Panc1 (cell line): ENCODE data around the gene KRTAP10-7. TPM values are rescaled to one million over a fixed set of nuclear protein-coding genes. Genes with fewer than 3 reads are reported as not detected.

Experiments used
- ATAC-seq: fragments of 200-7000 bp; cut with Tn5 transposase; 2 replicates; pipeline ENCODE4 v1.9.1; 2020; ENCODE audit warnings: mild to moderate bottlenecking, moderate library complexity
- BruUV-seq: library from RNA; stranded (reverse); fragments of 400-500 nt; replicated peaks from 2 replicates; lab custom pipeline; 2021; lab: Mats Ljungman, UMichigan
- CTCF ChIA-PET: fragments of 300-600 bp; sonication (Branson Sonifier 250); formaldehyde crosslinking; loops from one replicate; lab custom pipeline; 2022; ENCODE audit warnings: antibody characterized with exemption; lab: Charles Lee
- POLR2A ChIA-PET: fragments of 300-600 bp; sonication (Branson Sonifier 250); formaldehyde crosslinking; loops from one replicate; lab custom pipeline; 2022; ENCODE audit warnings: antibody characterized with exemption; lab: Charles Lee
- DNase-seq: peaks from one replicate; pipeline ENCODE4 v3.0.0-alpha.2; 2010; ENCODE audit warnings: low read depth, low spot score
- H3K27ac ChIP-seq: 2 replicates; pipeline ENCODE4 v1.5.1; 2011; ENCODE audit warnings: mild to moderate bottlenecking, low read length, inconsistent platforms
- H3K27me3 ChIP-seq: fragments of 200-500 bp; sonication (Bioruptor generic); 2 replicates; pipeline ENCODE4 v1.6.0; 2014; ENCODE audit warnings: low read length, inconsistent platforms; ENCODE audit not compliant: control insufficient read depth, insufficient read depth
- H3K36me3 ChIP-seq: fragments of 200-500 bp; sonication (Bioruptor generic); 2 replicates; pipeline ENCODE4 v1.5.1; 2014; ENCODE audit warnings: inconsistent platforms, mild to moderate bottlenecking, low read length, moderate library complexity; ENCODE audit not compliant: control insufficient read depth, insufficient read depth
- H3K4me1 ChIP-seq: 2 replicates; pipeline ENCODE4 v1.5.1; 2011; ENCODE audit warnings: inconsistent platforms, mild to moderate bottlenecking, low read length, moderate library complexity; ENCODE audit not compliant: control insufficient read depth, insufficient read depth
- H3K4me3 ChIP-seq, 2 experiments: 2 replicates each; pipeline ENCODE4 v1.5.1; 2011 to 2012; ENCODE audit warnings: low read depth in 2 of 2, low read length in 2 of 2, mild to moderate bottlenecking in 2 of 2, inconsistent platforms in 1 of 2, moderate library complexity in 1 of 2
- H3K9me3 ChIP-seq: fragments of 200-500 bp; sonication (Bioruptor generic); 2 replicates; pipeline ENCODE4 v1.5.1; 2014; ENCODE audit warnings: low read depth, mild to moderate bottlenecking, inconsistent platforms, low read length, moderate library complexity; ENCODE audit not compliant: control insufficient read depth, insufficient read depth
- CTCF ChIP-seq: fragments of 450-650 bp; IDR thresholded peaks from 2 replicates; pipeline ENCODE4 v1.5.1; 2017; ENCODE audit warnings: mild to moderate bottlenecking
- POLR2AphosphoS5 ChIP-seq: IDR thresholded peaks from 2 replicates; pipeline ENCODE4 v1.6.1; 2012; ENCODE audit warnings: mild to moderate bottlenecking, low read depth, low read length, moderate library complexity
- REST ChIP-seq, 2 experiments: IDR thresholded peaks; 2 replicates each; pipeline ENCODE4 v1.6.1; 2011 to 2012; ENCODE audit warnings: low read depth in 2 of 2, control low read depth in 1 of 2, low read length in 1 of 2, mild to moderate bottlenecking in 1 of 2, moderate library complexity in 1 of 2; ENCODE audit not compliant: insufficient read depth in 1 of 2
- SIN3A ChIP-seq: IDR thresholded peaks from 2 replicates; pipeline ENCODE4 v1.6.1; 2012; ENCODE audit warnings: low read depth, mild to moderate bottlenecking, low read length, moderate library complexity, borderline replicate concordance; ENCODE audit not compliant: insufficient read depth
- TCF7L2 ChIP-seq: IDR thresholded peaks from 2 replicates; pipeline ENCODE4 v1.6.1; 2011; ENCODE audit warnings: mild to moderate bottlenecking, low read depth, low read length, inconsistent platforms
- in situ Hi-C: cut with HindIII; loops from 2 replicates; pipeline ENCODE4 v1.10.0; 2016; ENCODE audit warnings: low sequenced_read_pairs, low pct_unique_long_range_greater_than_20kb
- intact Hi-C: fragments of 100-400 bp; cut with micrococcal nuclease; formaldehyde crosslinking; loops from one replicate; pipeline ENCODE4 v1.10.0; 2022; ENCODE audit not compliant: unreplicated experiment
- total RNA-seq: library from RNA; stranded (reverse); gene quantifications from one replicate; pipeline ENCODE4 v1.2.1, GENCODE V29; 2021; ENCODE audit not compliant: unreplicated experiment

Gene KRTAP10-7
- total RNA-seq, 1 experiment from 2014 or later = not detected

- POLR2A ChIA-PET = no interaction called here
- CTCF ChIA-PET = no interaction called here
- TF ChIP-seq SIN3A = no peak
- no peak for TF ChIP-seq TCF7L2
- no peak for TF ChIP-seq CTCF
- no peak for TF ChIP-seq POLR2AphosphoS5
- TF ChIP-seq REST (IDR thresholded peaks at IDR 0.05; ENCODE audit: insufficient read depth in 1 of 2, low read depth in 2 of 2, low read length in 1 of 2) = no peak
- ATAC-seq = no peak
- H3K27me3 ChIP-seq = no peaks in the 10 kb centered on the region
- no peak overlapping the region for H3K27ac ChIP-seq
- DNase-seq = no peak
- BruUV-seq = no TSS peak
- H3K4me1 ChIP-seq = no peaks in the 10 kb centered on the region
- no peak overlapping the region for H3K4me3 ChIP-seq
- no peaks in the 10 kb centered on the region for H3K36me3 ChIP-seq
- intact Hi-C loops (no loop called here), in situ Hi-C loops (no loop called here)
- no peaks in the 10 kb centered on the region; the same call in 1 of the 2 replicates for H3K9me3 ChIP-seq
These were observed 14.6 kb downstream of the KRTAP10-7 start for GRCh38 chr21:44614961-44615391.

- no peak for ATAC-seq
- DNase-seq = no peak
- H3K27me3 ChIP-seq = no peaks in the 10 kb centered on the region
- in situ Hi-C loops = no loop called here
- no peaks in the 10 kb centered on the region; the same call in 1 of the 2 replicates for H3K9me3 ChIP-seq
- H3K4me1 ChIP-seq = no peaks in the 10 kb centered on the region
- BruUV-seq = no TSS peak
- no peak overlapping the region for H3K4me3 ChIP-seq
- CTCF ChIA-PET = no interaction called here
- POLR2A ChIA-PET = no interaction called here
- no peak overlapping the region for H3K27ac ChIP-seq
- no peak for TF ChIP-seq CTCF
- TF ChIP-seq POLR2AphosphoS5 = no peak
- no peak for TF ChIP-seq TCF7L2
- no peak for TF ChIP-seq REST (IDR thresholded peaks at IDR 0.05; ENCODE audit: insufficient read depth in 1 of 2, low read depth in 2 of 2, low read length in 1 of 2)
- intact Hi-C loops = no loop called here
- no peaks in the 10 kb centered on the region for H3K36me3 ChIP-seq
These were observed 15.1 kb downstream of the KRTAP10-7 start for GRCh38 chr21:44615466-44615865.
